Tibial artery (tissue), 4 donors: ENCODE measurements around the gene STIM2.

Experiments
- DNase-seq, 2 donors: peaks; one replicate each; pipeline ENCODE4 v3.0.0-alpha.2; 2019
- H3K27ac ChIP-seq, 2 donors: fragments of 200-600 bp; sonication (generic) in 1 of 2; 1 replicate in 1 of 2; 2 replicates in 1 of 2; pipeline ENCODE4 v1.5.1; 2018 to 2019; ENCODE audit warnings: mild to moderate bottlenecking in 1 of 2
- H3K27me3 ChIP-seq, 2 donors: fragments of 200-600 bp; sonication (generic) in 1 of 2; one replicate each; pipeline versions ENCODE4 v1.5.1 to v1.6.0; 2016 to 2019
- H3K36me3 ChIP-seq, 3 donors: fragments of 200-600 bp; sonication (generic) in 2 of 3; one replicate each; pipeline ENCODE4 v1.5.1; 2016 to 2019; ENCODE audit warnings: mild to moderate bottlenecking in 2 of 3
- H3K4me1 ChIP-seq, 4 donors: fragments of 200-600 bp; sonication (generic) in 2 of 4; 1 replicate in 3 of 4; 2 replicates in 1 of 4; pipeline ENCODE4 v1.5.1; 2016 to 2019
- H3K4me3 ChIP-seq, 2 donors: fragments of 200-600 bp; sonication (generic) in 1 of 2; 1 replicate in 1 of 2; 2 replicates in 1 of 2; pipeline ENCODE4 v1.5.1; 2018 to 2019; ENCODE audit warnings: mild to moderate bottlenecking in 2 of 2
- H3K9me3 ChIP-seq, 3 donors: fragments of 200-600 bp; sonication (generic) in 1 of 3; one replicate each; pipeline ENCODE4 v1.5.1; 2016 to 2019
- CTCF ChIP-seq, 2 experiments: fragments of 200-600 bp in 1 of 2; fragments of 450-650 bp in 1 of 2; IDR thresholded peaks; one replicate each; pipeline ENCODE4 v1.5.1; 2017 to 2019; ENCODE audit warnings: antibody characterized with exemption in 2 of 2, mild to moderate bottlenecking in 1 of 2, moderate library complexity in 1 of 2
- intact Hi-C: fragments of 100-400 bp; cut with DNase I; formaldehyde crosslinking; loops from one replicate; pipeline ENCODE4 v1.15.0; 2023; ENCODE audit warnings: low total_unique reads

Gene STIM2

GRCh38 chr4:26887143-26887542 is 26.5 kb downstream of the STIM2 start:
- no peak for TF ChIP-seq CTCF (IDR thresholded peaks at IDR 0.05)
- H3K9me3 ChIP-seq = no peaks in the 10 kb centered on the region
- no peaks in the 10 kb centered on the region for H3K36me3 ChIP-seq
- H3K4me1 ChIP-seq = no peaks in the 10 kb centered on the region
- DNase-seq = no peak
- no peak overlapping the region for H3K27ac ChIP-seq
- no peak overlapping the region for H3K4me3 ChIP-seq
- intact Hi-C loops = loop anchor here (10.0 kb wide), 1 partner anchor 432 kb away; no protein-coding TSS in a partner anchor
- H3K27me3 ChIP-seq = no peaks in the 10 kb centered on the region

GRCh38 chr4:26887809-26888208 is 27.2 kb downstream of the STIM2 start:
- no peaks in the 10 kb centered on the region for H3K9me3 ChIP-seq
- H3K4me1 ChIP-seq = no peaks in the 10 kb centered on the region
- intact Hi-C loops = loop anchor here (10.0 kb wide), 1 partner anchor 433 kb away; no protein-coding TSS in a partner anchor
- H3K27ac ChIP-seq = no peak overlapping the region
- no peak for TF ChIP-seq CTCF (IDR thresholded peaks at IDR 0.05)
- H3K4me3 ChIP-seq = no peak overlapping the region
- H3K27me3 ChIP-seq = no peaks in the 10 kb centered on the region
- DNase-seq = no peak
- H3K36me3 ChIP-seq = no peaks in the 10 kb centered on the region

- H3K9me3 ChIP-seq = no peaks in the 10 kb centered on the region
- no peaks in the 10 kb centered on the region for H3K4me1 ChIP-seq
- no peak overlapping the region for H3K4me3 ChIP-seq
- H3K27ac ChIP-seq = no peak overlapping the region
- H3K36me3 ChIP-seq = no peaks in the 10 kb centered on the region
- H3K27me3 ChIP-seq = no peaks in the 10 kb centered on the region
- no peak for TF ChIP-seq CTCF (IDR thresholded peaks at IDR 0.05)
- no peak for DNase-seq
- intact Hi-C loops = loop anchor here (10.0 kb wide), 1 partner anchor 435 kb away; no protein-coding TSS in a partner anchor
Measured at GRCh38 chr4:26889356-26889755, 28.7 kb downstream of the STIM2 start.

- H3K4me3 ChIP-seq = no peak overlapping the region
- DNase-seq = no peak
- no peak for TF ChIP-seq CTCF (IDR thresholded peaks at IDR 0.05)
- no peaks in the 10 kb centered on the region for H3K27me3 ChIP-seq
- H3K4me1 ChIP-seq = no peaks in the 10 kb centered on the region
- H3K27ac ChIP-seq = no peak overlapping the region
- intact Hi-C loops = no loop called here
- no peaks in the 10 kb centered on the region for H3K9me3 ChIP-seq
- H3K36me3 ChIP-seq = no peaks in the 10 kb centered on the region
Measured at GRCh38 chr4:26891054-26891453, 30.4 kb downstream of the STIM2 start.

- H3K27ac ChIP-seq = no peak overlapping the region
- TF ChIP-seq CTCF (IDR thresholded peaks at IDR 0.05) = no peak
- no peaks in the 10 kb centered on the region for H3K36me3 ChIP-seq
- intact Hi-C loops = no loop called here
- no peak overlapping the region for H3K4me3 ChIP-seq
- no peaks in the 10 kb centered on the region for H3K4me1 ChIP-seq
- no peak for DNase-seq
- H3K27me3 ChIP-seq = no peaks in the 10 kb centered on the region
- no peaks in the 10 kb centered on the region for H3K9me3 ChIP-seq
Measured at GRCh38 chr4:26891867-26892266, 31.2 kb downstream of the STIM2 start.
